ENCODE results near the gene C19orf25. TPM values are rescaled to one million over a fixed set of nuclear protein-coding genes. Genes with fewer than 3 reads are reported as not detected.
A peak's percentile ranks its signal among the peaks of the same experiment; 100 is the strongest.

Gene C19orf25
- total RNA-seq, 4 donors from 2014 or later: 35.5 to 68.5 (median 61.9) TPM

- no peak for TF ChIP-seq POLR2A (IDR thresholded peaks at IDR 0.05)
- TF ChIP-seq CTCF (IDR thresholded peaks at IDR 0.05): no peak
- peaks cover 0 to 16% (median 0%) of the 10 kb centered on the region in 3 donors for H3K36me3 ChIP-seq
- peaks cover 0 to 65% of the 10 kb centered on the region in 2 donors for H3K27me3 ChIP-seq
- H3K4me1 ChIP-seq: peaks cover 24 to 64% (median 54%) of the 10 kb centered on the region in 4 donors
- DNase-seq: no peak
- peak overlapping the region in 1 of 4 donors; percentile 49 for H3K27ac ChIP-seq
- no peaks in the 10 kb centered on the region for H3K9me3 ChIP-seq
- H3K4me3 ChIP-seq: peak overlapping the region; percentile 16 to 56 (median 48)
These were observed 8.0 kb downstream of the C19orf25 start for GRCh38 chr19:1471010-1471514.

GRCh38 chr19:1470305-1471009, 8.6 kb downstream of the C19orf25 start:
- Histone ChIP-seq H3K27me3 (peaks cover 0 to 68% of the 10 kb centered on the region in 2 donors), H3K9me3 (no peaks in the 10 kb centered on the region), H3K36me3 (peaks cover 0 to 11% (median 0%) of the 10 kb centered on the region in 3 donors), H3K27ac (peak overlapping the region in 1 of 4 donors; percentile 49), H3K4me1 (peaks cover 24 to 70% (median 57%) of the 10 kb centered on the region in 4 donors), H3K4me3 (peak overlapping the region; percentile 16 to 56 (median 48))
- TF ChIP-seq POLR2A (IDR thresholded peaks at IDR 0.05): no peak
- TF ChIP-seq CTCF (IDR thresholded peaks at IDR 0.05): no peak
- peak in 2 of 3 donors; percentile 74 to 84 for DNase-seq

- no peaks in the 10 kb centered on the region for H3K9me3 ChIP-seq
- peak overlapping the region; percentile 16 to 56 (median 48) for H3K4me3 ChIP-seq
- H3K27ac ChIP-seq: no peak overlapping the region
- DNase-seq: no peak
- TF ChIP-seq POLR2A (IDR thresholded peaks at IDR 0.05) (no peak), CTCF (IDR thresholded peaks at IDR 0.05) (no peak)
- H3K36me3 ChIP-seq: peaks cover 0 to 7% (median 0%) of the 10 kb centered on the region in 3 donors
- peaks cover 24 to 74% (median 58%) of the 10 kb centered on the region in 4 donors for H3K4me1 ChIP-seq
- peaks cover 0 to 68% of the 10 kb centered on the region in 2 donors for H3K27me3 ChIP-seq
These were observed 9.0 kb downstream of the C19orf25 start for GRCh38 chr19:1470055-1470304.

GRCh38 chr19:1469255-1470054, 9.6 kb downstream of the C19orf25 start:
- H3K4me3 ChIP-seq: peak overlapping the region; percentile 16 to 56 (median 48)
- H3K4me1 ChIP-seq: peaks cover 24 to 75% (median 58%) of the 10 kb centered on the region in 4 donors
- no peak for DNase-seq
- no peaks in the 10 kb centered on the region for H3K9me3 ChIP-seq
- peaks cover 0 to 2% (median 0%) of the 10 kb centered on the region in 3 donors for H3K36me3 ChIP-seq
- no peak overlapping the region for H3K27ac ChIP-seq
- TF ChIP-seq POLR2A (IDR thresholded peaks at IDR 0.05) (no peak), CTCF (IDR thresholded peaks at IDR 0.05) (no peak)
- H3K27me3 ChIP-seq: peaks cover 0 to 68% of the 10 kb centered on the region in 2 donors

GRCh38 chr19:1468821-1469254, 10.2 kb downstream of the C19orf25 start:
- DNase-seq: no peak
- Histone ChIP-seq H3K9me3 (no peaks in the 10 kb centered on the region), H3K36me3 (no peaks in the 10 kb centered on the region), H3K4me1 (peaks cover 24 to 75% (median 58%) of the 10 kb centered on the region in 4 donors), H3K4me3 (peak overlapping the region in 3 of 4 donors; percentile 48 to 56 (median 48)), H3K27me3 (peaks cover 0 to 68% of the 10 kb centered on the region in 2 donors), H3K27ac (no peak overlapping the region)
- TF ChIP-seq CTCF (IDR thresholded peaks at IDR 0.05) (no peak), POLR2A (IDR thresholded peaks at IDR 0.05) (no peak)

Data from Peyer's patch (tissue), 4 donors.